Endodermal cell (in vitro differentiated cells): ENCODE results near the gene PKD1. TPM values are rescaled to one million over a fixed set of nuclear protein-coding genes. Genes with fewer than 3 reads are reported as not detected.

Experiments used
- DNase-seq: peaks from one replicate; pipeline ENCODE4 v3.0.0-alpha.2; 2017
- H3K27ac ChIP-seq: 2 replicates; pipeline ENCODE4 v1.5.1; 2013; ENCODE audit warnings: mild to moderate bottlenecking, low read depth, low read length, moderate library complexity
- H3K27me3 ChIP-seq: 2 replicates; pipeline ENCODE4 v1.6.1; 2013; ENCODE audit warnings: mild to moderate bottlenecking, low read length, moderate library complexity; ENCODE audit not compliant: insufficient read depth, control insufficient read depth, poor library complexity, severe bottlenecking
- H3K36me3 ChIP-seq: 2 replicates; pipeline ENCODE4 v1.7.0; 2013; ENCODE audit warnings: mild to moderate bottlenecking, low read length, moderate library complexity; ENCODE audit not compliant: control insufficient read depth, insufficient read depth
- H3K4me1 ChIP-seq: one replicate; pipeline ENCODE4 v1.7.0; 2013; ENCODE audit warnings: low read length; ENCODE audit not compliant: control insufficient read depth, insufficient read depth
- H3K4me3 ChIP-seq: 2 replicates; pipeline ENCODE4 v1.5.1; 2013; ENCODE audit warnings: mild to moderate bottlenecking, low read length, moderate library complexity
- H3K9ac ChIP-seq: 2 replicates; pipeline ENCODE4 v1.6.1; 2013; ENCODE audit warnings: mild to moderate bottlenecking, low read length, moderate library complexity; ENCODE audit not compliant: poor library complexity, severe bottlenecking; ENCODE audit errors: extremely low read depth
- H3K9me3 ChIP-seq: 2 replicates; pipeline ENCODE4 v1.6.1; 2013; ENCODE audit warnings: mild to moderate bottlenecking, low read length, moderate library complexity; ENCODE audit not compliant: control insufficient read depth
- H3K27ac Mint-ChIP-seq: 2 replicates; pipeline ENCODE4 v1.8.0; 2020; ENCODE audit warnings: mixed read lengths
- H3K27me3 Mint-ChIP-seq: 2 replicates; pipeline ENCODE4 v1.8.0; 2021; ENCODE audit warnings: mild to moderate bottlenecking, mixed read lengths; ENCODE audit not compliant: insufficient read depth
- H3K36me3 Mint-ChIP-seq: 2 replicates; pipeline ENCODE4 v1.8.0; 2020; ENCODE audit warnings: low read depth, mixed read lengths
- H3K4me1 Mint-ChIP-seq: 2 replicates; pipeline ENCODE4 v1.8.0; 2020; ENCODE audit warnings: mixed read lengths
- H3K4me3 Mint-ChIP-seq: 2 replicates; pipeline ENCODE4 v1.8.0; 2020; ENCODE audit warnings: mild to moderate bottlenecking, moderate library complexity, mixed read lengths
- H3K9me3 Mint-ChIP-seq: 2 replicates; pipeline ENCODE4 v1.8.0; 2020; ENCODE audit warnings: mild to moderate bottlenecking, mixed read lengths
- CTCF ChIP-seq: fragments of 200-600 bp; sonication (generic); conservative IDR thresholded peaks from 2 replicates; pipeline ENCODE4 v1.5.0; 2021; ENCODE audit warnings: antibody characterized with exemption, mild to moderate bottlenecking
- WGBS, 2 experiments: methylation state at CpG; one replicate each; pipeline versions ENCODE4 v1.1.5 to v1.1.7; 2013; ENCODE audit warnings: missing lambda C conversion rate in 2 of 2, mixed read lengths in 1 of 2; ENCODE audit not compliant: insufficient coverage in 1 of 2, insufficient read length in 1 of 2; 5-methylcytosine and 5-hydroxymethylcytosine counted together
- total RNA-seq, 2 donors: library from RNA; stranded (reverse); fragmentation: NEBNext Ultra II Directional in 1 of 2; extraction: Animal tissue kit (Norgen Biotek cat#: 25700) in 1 of 2; gene quantifications; 2 replicates in 1 of 2; 3 replicates in 1 of 2; pipeline ENCODE4 v1.2.1, GENCODE V29; 2021

The PKD1 gene
- total RNA-seq, 2 donors from 2014 or later = 104 to 110 TPM

DNA sequence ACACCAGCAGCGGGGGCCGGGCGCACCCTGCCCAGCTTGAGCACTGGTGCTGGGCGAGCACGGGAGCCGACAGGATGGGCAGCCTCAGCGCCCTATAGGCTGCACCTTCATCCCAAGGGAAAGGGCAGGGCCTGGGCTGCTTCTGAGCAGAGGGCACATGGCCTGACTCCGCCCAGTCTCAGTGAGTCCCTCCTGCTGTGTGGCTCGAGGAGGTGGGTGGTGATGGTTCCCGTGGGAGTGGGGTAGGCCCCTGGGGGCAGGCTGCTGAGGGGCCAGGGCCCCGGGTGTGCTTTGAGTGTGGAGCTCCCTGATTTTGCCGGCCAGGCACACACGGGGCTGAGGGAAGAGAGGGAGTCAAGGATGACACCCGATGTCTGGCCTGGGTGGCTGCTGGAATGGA is 50.0 kb downstream of the PKD1 start:
- Histone ChIP-seq H3K4me3 (no peak overlapping the region), H3K4me1 (no peaks in the 10 kb centered on the region), H3K27ac (no peak overlapping the region), H3K36me3 (peaks cover 16% of the 10 kb centered on the region), H3K9me3 (no peaks in the 10 kb centered on the region), H3K9ac (no peak overlapping the region), H3K27me3 (no peaks in the 10 kb centered on the region)
- no peak for DNase-seq
- no peak overlapping the region for H3K27ac Mint-ChIP-seq
- H3K4me1 Mint-ChIP-seq = no peaks in the 10 kb centered on the region
- no peak for TF ChIP-seq CTCF
- no peak overlapping the region for H3K4me3 Mint-ChIP-seq
- peaks cover 11% of the 10 kb centered on the region for H3K36me3 Mint-ChIP-seq
- H3K9me3 Mint-ChIP-seq = no peaks in the 10 kb centered on the region
- H3K27me3 Mint-ChIP-seq = no peaks in the 10 kb centered on the region
- WGBS, 2 experiments = 93% methylated on average over 3 to 14 of the region's 14 CpGs

GRCh38 chr16:2084895-2085625 is 50.6 kb downstream of the PKD1 start:
- H3K36me3 Mint-ChIP-seq = peaks cover 11% of the 10 kb centered on the region
- TF ChIP-seq CTCF = no peak
- Histone ChIP-seq H3K36me3 (peaks cover 16% of the 10 kb centered on the region), H3K9me3 (no peaks in the 10 kb centered on the region), H3K9ac (no peak overlapping the region), H3K27ac (no peak overlapping the region), H3K27me3 (no peaks in the 10 kb centered on the region), H3K4me1 (no peaks in the 10 kb centered on the region), H3K4me3 (no peak overlapping the region)
- no peaks in the 10 kb centered on the region for H3K9me3 Mint-ChIP-seq
- 93 to 95% methylated on average over 21 to 29 of the region's 29 CpGs for WGBS, 2 experiments
- no peaks in the 10 kb centered on the region for H3K4me1 Mint-ChIP-seq
- no peaks in the 10 kb centered on the region for H3K27me3 Mint-ChIP-seq
- H3K27ac Mint-ChIP-seq = no peak overlapping the region
- no peak for DNase-seq
- no peak overlapping the region for H3K4me3 Mint-ChIP-seq

- Mint-ChIP-seq H3K27me3 (no peaks in the 10 kb centered on the region), H3K9me3 (no peaks in the 10 kb centered on the region), H3K4me1 (no peaks in the 10 kb centered on the region), H3K4me3 (no peak overlapping the region), H3K36me3 (peaks cover 10% of the 10 kb centered on the region), H3K27ac (no peak overlapping the region)
- H3K9me3 ChIP-seq = no peaks in the 10 kb centered on the region
- H3K27ac ChIP-seq = no peak overlapping the region
- no peak for TF ChIP-seq CTCF
- WGBS, 2 experiments = 92 to 97% methylated on average over 34 to 44 of the region's 44 CpGs
- peaks cover 9% of the 10 kb centered on the region for H3K36me3 ChIP-seq
- DNase-seq = no peak
- no peaks in the 10 kb centered on the region for H3K27me3 ChIP-seq
- no peaks in the 10 kb centered on the region for H3K4me1 ChIP-seq
- no peak overlapping the region for H3K4me3 ChIP-seq
- no peak overlapping the region for H3K9ac ChIP-seq
Observed at GRCh38 chr16:2083876-2084780, 51.6 kb downstream of the PKD1 start.
